ENCODE results near the gene TMEM238.
"Not testable (repeated sequence)": the region's sequence is repeated elsewhere in the genome, so short reads cannot be mapped to it uniquely, and the experiment has no call there.

DNA sequence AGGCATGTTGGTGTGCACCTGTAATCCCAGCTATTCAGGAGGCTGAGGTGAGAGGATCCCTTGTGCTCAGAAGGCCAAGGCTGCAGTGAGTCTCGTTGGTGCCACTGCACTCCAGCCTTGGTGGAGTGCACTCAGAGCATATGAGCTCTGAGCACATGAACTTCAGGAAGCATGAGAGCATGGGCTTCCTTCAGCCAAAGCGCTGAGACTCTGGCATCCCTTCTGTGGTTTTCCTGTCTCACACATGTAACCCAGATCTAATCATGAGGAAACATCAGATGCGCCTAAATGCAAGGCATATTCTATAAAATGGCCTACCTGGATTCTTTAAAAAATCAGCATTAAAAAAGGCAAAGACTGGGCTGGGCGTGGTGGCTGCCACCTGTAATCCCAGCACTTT, 37.2 kb upstream of the TMEM238 start:
- TF ChIP-seq, protein P1, sequence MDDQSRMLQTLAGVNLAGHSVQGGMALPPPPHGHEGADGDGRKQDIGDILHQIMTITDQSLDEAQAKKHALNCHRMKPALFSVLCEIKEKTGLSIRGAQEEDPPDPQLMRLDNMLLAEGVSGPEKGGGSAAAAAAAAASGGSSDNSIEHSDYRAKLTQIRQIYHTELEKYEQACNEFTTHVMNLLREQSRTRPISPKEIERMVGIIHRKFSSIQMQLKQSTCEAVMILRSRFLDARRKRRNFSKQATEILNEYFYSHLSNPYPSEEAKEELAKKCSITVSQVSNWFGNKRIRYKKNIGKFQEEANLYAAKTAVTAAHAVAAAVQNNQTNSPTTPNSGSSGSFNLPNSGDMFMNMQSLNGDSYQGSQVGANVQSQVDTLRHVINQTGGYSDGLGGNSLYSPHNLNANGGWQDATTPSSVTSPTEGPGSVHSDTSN (IDR thresholded peaks at IDR 0.05; ENCODE audit: insufficient replicate concordance, low read depth, low read length), result not testable (repeated sequence)
- TF ChIP-seq BRCA1 (IDR thresholded peaks at IDR 0.05; ENCODE audit: low read depth, low read length); POLR2AphosphoS5 (IDR thresholded peaks at IDR 0.05; ENCODE audit: low read length); POU2F2 (IDR thresholded peaks at IDR 0.05; ENCODE audit: borderline replicate concordance, low read depth, low read length): not testable (repeated sequence)
- TF ChIP-seq, protein P2, sequence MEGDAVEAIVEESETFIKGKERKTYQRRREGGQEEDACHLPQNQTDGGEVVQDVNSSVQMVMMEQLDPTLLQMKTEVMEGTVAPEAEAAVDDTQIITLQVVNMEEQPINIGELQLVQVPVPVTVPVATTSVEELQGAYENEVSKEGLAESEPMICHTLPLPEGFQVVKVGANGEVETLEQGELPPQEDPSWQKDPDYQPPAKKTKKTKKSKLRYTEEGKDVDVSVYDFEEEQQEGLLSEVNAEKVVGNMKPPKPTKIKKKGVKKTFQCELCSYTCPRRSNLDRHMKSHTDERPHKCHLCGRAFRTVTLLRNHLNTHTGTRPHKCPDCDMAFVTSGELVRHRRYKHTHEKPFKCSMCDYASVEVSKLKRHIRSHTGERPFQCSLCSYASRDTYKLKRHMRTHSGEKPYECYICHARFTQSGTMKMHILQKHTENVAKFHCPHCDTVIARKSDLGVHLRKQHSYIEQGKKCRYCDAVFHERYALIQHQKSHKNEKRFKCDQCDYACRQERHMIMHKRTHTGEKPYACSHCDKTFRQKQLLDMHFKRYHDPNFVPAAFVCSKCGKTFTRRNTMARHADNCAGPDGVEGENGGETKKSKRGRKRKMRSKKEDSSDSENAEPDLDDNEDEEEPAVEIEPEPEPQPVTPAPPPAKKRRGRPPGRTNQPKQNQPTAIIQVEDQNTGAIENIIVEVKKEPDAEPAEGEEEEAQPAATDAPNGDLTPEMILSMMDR (IDR thresholded peaks at IDR 0.05 in 2 of 3, conservative IDR thresholded peaks at IDR 0.05 in 1 of 3; ENCODE audit: control insufficient read depth in 2 of 3, extremely low read depth in 1 of 3, insufficient read depth in 1 of 3, low read depth in 3 of 3, low read length in 3 of 3), result not testable (repeated sequence)
- TF ChIP-seq, protein P3, sequence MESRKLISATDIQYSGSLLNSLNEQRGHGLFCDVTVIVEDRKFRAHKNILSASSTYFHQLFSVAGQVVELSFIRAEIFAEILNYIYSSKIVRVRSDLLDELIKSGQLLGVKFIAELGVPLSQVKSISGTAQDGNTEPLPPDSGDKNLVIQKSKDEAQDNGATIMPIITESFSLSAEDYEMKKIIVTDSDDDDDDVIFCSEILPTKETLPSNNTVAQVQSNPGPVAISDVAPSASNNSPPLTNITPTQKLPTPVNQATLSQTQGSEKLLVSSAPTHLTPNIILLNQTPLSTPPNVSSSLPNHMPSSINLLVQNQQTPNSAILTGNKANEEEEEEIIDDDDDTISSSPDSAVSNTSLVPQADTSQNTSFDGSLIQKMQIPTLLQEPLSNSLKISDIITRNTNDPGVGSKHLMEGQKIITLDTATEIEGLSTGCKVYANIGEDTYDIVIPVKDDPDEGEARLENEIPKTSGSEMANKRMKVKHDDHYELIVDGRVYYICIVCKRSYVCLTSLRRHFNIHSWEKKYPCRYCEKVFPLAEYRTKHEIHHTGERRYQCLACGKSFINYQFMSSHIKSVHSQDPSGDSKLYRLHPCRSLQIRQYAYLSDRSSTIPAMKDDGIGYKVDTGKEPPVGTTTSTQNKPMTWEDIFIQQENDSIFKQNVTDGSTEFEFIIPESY (IDR thresholded peaks at IDR 0.05), result not testable (repeated sequence)
- TF ChIP-seq, protein P4, sequence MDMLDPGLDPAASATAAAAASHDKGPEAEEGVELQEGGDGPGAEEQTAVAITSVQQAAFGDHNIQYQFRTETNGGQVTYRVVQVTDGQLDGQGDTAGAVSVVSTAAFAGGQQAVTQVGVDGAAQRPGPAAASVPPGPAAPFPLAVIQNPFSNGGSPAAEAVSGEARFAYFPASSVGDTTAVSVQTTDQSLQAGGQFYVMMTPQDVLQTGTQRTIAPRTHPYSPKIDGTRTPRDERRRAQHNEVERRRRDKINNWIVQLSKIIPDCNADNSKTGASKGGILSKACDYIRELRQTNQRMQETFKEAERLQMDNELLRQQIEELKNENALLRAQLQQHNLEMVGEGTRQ (IDR thresholded peaks at IDR 0.05; ENCODE audit: borderline replicate concordance, low read depth, low read length), result not testable (repeated sequence)
